Ascending aorta (tissue), 2 donors: Measurements from ENCODE around the gene TMC8. TPM values are rescaled to one million over a fixed set of nuclear protein-coding genes. Genes with fewer than 3 reads are reported as not detected.

Experiments
- DNase-seq, 2 donors: peaks; one replicate each; pipeline ENCODE4 v3.0.0-alpha.2; 2019; ENCODE audit warnings: low spot score in 2 of 2
- H3K27ac ChIP-seq, 2 donors: fragments of 200-600 bp; sonication (generic); one replicate each; pipeline ENCODE4 v1.5.1; 2016 to 2017; ENCODE audit warnings: mild to moderate bottlenecking in 1 of 2
- H3K27me3 ChIP-seq: fragments of 200-600 bp; sonication (generic); one replicate; pipeline ENCODE4 v1.5.1; 2017
- H3K36me3 ChIP-seq, 2 donors: fragments of 200-600 bp; sonication (generic); one replicate each; pipeline ENCODE4 v1.5.1; 2016
- H3K4me1 ChIP-seq, 2 donors: fragments of 200-600 bp; sonication (generic); one replicate each; pipeline ENCODE4 v1.5.1; 2016 to 2017; ENCODE audit warnings: mild to moderate bottlenecking in 1 of 2
- H3K4me3 ChIP-seq, 2 donors: fragments of 200-600 bp; sonication (generic); one replicate each; pipeline ENCODE4 v1.5.1; 2016 to 2017; ENCODE audit warnings: mild to moderate bottlenecking in 1 of 2
- H3K9me3 ChIP-seq, 2 donors: fragments of 200-600 bp; sonication (generic); one replicate each; pipeline ENCODE4 v1.5.1; 2016
- CTCF ChIP-seq, 3 experiments: fragments of 200-600 bp in 2 of 3; fragments of 450-650 bp in 1 of 3; sonication (generic) in 2 of 3; IDR thresholded peaks; one replicate each; pipeline ENCODE4 v1.5.1; 2016 to 2019; ENCODE audit warnings: antibody characterized with exemption in 3 of 3, mild to moderate bottlenecking in 1 of 3, moderate library complexity in 1 of 3
- intact Hi-C: fragments of 100-400 bp; cut with DNase I; formaldehyde crosslinking; loops from one replicate; pipeline ENCODE4 v1.15.1; 2023
- total RNA-seq: library from RNA; depleted of rRNA; stranded (reverse); fragments of >200 nt; gene quantifications from one replicate; pipeline ENCODE4 v1.1.0, GENCODE V29; 2016

TMC8 gene
- total RNA-seq, 1 donor from 2014 or later: 9.6 TPM

- H3K4me1 ChIP-seq: peaks cover 13 to 53% of the 10 kb centered on the region in 2 donors
Observed at GRCh38 chr17:78180508-78180907, 49.9 kb downstream of the TMC8 start.

GRCh38 chr17:78182504-78182903 is 51.9 kb downstream of the TMC8 start:
- Histone ChIP-seq H3K27me3 (no peaks in the 10 kb centered on the region), H3K9me3 (no peaks in the 10 kb centered on the region), H3K27ac (no peak overlapping the region), H3K4me3 (no peak overlapping the region), H3K4me1 (peaks cover 19 to 46% of the 10 kb centered on the region in 2 donors), H3K36me3 (no peaks in the 10 kb centered on the region)
- no peak for TF ChIP-seq CTCF (IDR thresholded peaks at IDR 0.05)
- DNase-seq: no peak
- intact Hi-C loops: no loop called here

More at GRCh38 chr17:78180508-78180907, 49.9 kb downstream of the TMC8 start:
- no peaks in the 10 kb centered on the region for H3K36me3 ChIP-seq
- TF ChIP-seq CTCF (IDR thresholded peaks at IDR 0.05): no peak
- H3K27ac ChIP-seq: peak overlapping the region; percentile 88 to 96
- H3K9me3 ChIP-seq: no peaks in the 10 kb centered on the region
- no peak for DNase-seq
- intact Hi-C loops: no loop called here
- peak overlapping the region in 1 of 2 donors; percentile 12 for H3K4me3 ChIP-seq
- no peaks in the 10 kb centered on the region for H3K27me3 ChIP-seq

- Histone ChIP-seq H3K27me3 (no peaks in the 10 kb centered on the region), H3K4me3 (no peak overlapping the region), H3K27ac (peak overlapping the region; percentile 58 to 65), H3K4me1 (peaks cover 19 to 45% of the 10 kb centered on the region in 2 donors), H3K9me3 (no peaks in the 10 kb centered on the region), H3K36me3 (no peaks in the 10 kb centered on the region)
- intact Hi-C loops: no loop called here
- TF ChIP-seq CTCF (IDR thresholded peaks at IDR 0.05): no peak
- no peak for DNase-seq
Observed at GRCh38 chr17:78183916-78184315, 53.3 kb downstream of the TMC8 start.

- no peak for DNase-seq
- H3K27me3 ChIP-seq: no peaks in the 10 kb centered on the region
- H3K36me3 ChIP-seq: no peaks in the 10 kb centered on the region
- H3K9me3 ChIP-seq: no peaks in the 10 kb centered on the region
- TF ChIP-seq CTCF (IDR thresholded peaks at IDR 0.05): no peak
- peaks cover 19 to 41% of the 10 kb centered on the region in 2 donors for H3K4me1 ChIP-seq
- peak overlapping the region in 1 of 2 donors; percentile 20 for H3K4me3 ChIP-seq
- H3K27ac ChIP-seq: peak overlapping the region; percentile 58 to 65
- intact Hi-C loops: no loop called here
Observed at GRCh38 chr17:78184351-78184750, 53.8 kb downstream of the TMC8 start.

GRCh38 chr17:78184868-78185267 is 54.3 kb downstream of the TMC8 start:
- Histone ChIP-seq H3K27ac (peak overlapping the region; percentile 58 to 65), H3K9me3 (no peaks in the 10 kb centered on the region), H3K36me3 (no peaks in the 10 kb centered on the region), H3K4me1 (peaks cover 19 to 35% of the 10 kb centered on the region in 2 donors), H3K4me3 (peak overlapping the region in 1 of 2 donors; percentile 20), H3K27me3 (no peaks in the 10 kb centered on the region)
- intact Hi-C loops: no loop called here
- no peak for DNase-seq
- TF ChIP-seq CTCF (IDR thresholded peaks at IDR 0.05): no peak
